Glomerular endothelial cell (primary cell): ENCODE results near the gene ZFYVE28. TPM values are rescaled to one million over a fixed set of nuclear protein-coding genes. Genes with fewer than 3 reads are reported as not detected.

Source experiments
- DNase-seq: peaks from one replicate; pipeline ENCODE4 v3.0.0-alpha.2; 2011; ENCODE audit warnings: low read depth, low spot score; ENCODE audit errors: extremely low read depth
- total RNA-seq: library from RNA; depleted of rRNA; stranded (reverse); fragments of >200 nt; gene quantifications from 2 replicates; pipeline ENCODE4 v1.2.3, GENCODE V29; 2015

Gene ZFYVE28
- total RNA-seq, 1 donor from 2014 or later: 11.3 TPM

DNA sequence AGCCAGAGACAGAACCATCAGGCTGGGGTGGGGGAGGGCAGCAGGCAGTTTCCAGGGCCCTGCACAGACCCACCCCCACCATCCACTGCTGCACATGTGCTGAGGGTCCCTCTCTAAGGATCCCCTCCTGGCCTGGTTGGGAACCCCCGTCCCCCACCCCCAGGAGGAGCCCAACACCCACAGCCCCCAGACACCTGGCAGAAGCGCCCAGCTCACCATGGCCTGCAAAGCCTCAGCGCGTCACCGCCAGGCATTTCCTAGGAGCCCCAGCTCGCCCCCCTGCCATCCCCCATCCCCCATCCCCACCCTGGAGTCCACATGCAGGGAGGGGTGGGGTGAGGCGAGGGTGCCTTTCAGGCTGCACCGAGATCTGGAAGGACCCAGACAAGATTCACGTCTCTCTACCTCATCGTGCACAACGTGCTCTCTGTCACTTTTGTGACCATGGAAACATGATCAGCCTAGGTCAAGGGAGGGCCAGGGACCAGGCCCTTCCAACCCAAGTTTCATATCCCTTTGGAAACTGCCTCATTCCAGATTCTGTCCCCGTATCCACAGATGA is 165.8 kb downstream of the ZFYVE28 start:
- DNase-seq: no peak

DNA sequence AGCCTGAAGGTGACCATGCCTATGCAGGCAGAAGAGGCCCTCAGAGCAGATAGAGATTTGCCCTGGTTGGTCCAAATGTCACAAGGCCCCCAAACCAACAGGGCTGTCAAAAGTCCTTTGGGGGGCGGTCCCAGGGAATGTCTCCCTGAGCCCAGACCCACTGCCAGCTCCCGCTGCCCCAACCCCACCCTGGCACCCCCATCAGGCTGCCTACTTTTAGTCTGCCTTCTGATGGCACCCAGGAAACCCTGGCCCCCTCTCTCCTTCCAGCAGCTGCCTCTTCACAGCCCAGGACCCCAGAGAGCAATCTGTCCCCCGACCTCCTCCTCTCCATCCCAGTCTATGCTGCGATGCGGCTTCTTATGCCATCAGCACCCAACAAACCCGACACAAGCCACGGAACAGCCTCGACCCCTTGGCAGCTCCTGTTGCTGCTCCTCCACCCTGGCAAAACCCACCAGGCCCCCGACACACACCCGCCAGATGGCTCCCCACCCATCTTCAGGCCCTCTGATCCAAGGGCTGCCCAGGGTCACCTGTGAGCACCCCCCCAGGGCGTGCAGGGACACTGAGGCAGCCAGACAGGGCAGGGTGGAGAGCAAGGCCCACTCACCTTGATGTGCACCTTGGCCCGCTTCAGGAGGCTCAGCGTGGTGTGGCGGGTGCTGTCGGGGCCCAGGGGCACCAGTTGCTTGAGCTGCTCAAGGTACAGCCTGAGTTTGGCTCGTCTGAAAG is 166.5 kb downstream of the ZFYVE28 start:
- no peak for DNase-seq

DNA sequence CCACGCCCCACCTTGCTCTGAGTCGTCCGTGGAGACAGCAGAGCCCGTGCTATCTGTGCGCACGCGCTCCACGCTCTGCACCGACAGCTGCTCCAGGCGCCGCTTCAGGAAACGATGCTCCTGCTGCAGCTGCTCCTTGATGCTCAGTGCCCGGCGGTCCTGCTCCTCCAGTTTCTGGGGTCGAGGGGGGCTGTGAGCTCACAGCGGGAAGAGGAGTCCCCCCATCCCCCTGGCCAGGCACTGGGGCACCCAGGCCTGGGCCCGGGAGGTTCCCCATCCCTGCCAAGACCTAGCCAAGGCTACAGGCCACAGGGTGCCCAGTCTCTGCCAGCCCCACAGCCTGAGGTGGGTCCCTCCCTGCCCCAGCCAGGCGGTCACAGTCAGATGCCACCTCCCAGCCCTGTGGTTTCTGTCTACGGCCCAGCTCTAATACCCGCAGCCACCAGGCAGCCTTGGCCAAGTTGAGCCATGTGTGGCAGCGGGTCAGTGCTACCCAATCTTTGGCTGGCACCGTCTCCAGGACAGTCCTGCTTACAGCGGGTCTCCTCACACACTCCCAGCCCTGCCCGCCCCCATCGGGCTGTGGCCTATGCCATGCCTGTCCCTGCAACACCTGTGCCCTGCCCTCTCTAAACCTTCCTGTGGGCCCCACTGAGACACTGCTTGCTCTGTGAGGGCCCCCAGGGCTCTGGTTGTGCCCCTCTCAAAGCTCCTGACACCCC is 167.2 kb downstream of the ZFYVE28 start:
- no peak for DNase-seq

DNA sequence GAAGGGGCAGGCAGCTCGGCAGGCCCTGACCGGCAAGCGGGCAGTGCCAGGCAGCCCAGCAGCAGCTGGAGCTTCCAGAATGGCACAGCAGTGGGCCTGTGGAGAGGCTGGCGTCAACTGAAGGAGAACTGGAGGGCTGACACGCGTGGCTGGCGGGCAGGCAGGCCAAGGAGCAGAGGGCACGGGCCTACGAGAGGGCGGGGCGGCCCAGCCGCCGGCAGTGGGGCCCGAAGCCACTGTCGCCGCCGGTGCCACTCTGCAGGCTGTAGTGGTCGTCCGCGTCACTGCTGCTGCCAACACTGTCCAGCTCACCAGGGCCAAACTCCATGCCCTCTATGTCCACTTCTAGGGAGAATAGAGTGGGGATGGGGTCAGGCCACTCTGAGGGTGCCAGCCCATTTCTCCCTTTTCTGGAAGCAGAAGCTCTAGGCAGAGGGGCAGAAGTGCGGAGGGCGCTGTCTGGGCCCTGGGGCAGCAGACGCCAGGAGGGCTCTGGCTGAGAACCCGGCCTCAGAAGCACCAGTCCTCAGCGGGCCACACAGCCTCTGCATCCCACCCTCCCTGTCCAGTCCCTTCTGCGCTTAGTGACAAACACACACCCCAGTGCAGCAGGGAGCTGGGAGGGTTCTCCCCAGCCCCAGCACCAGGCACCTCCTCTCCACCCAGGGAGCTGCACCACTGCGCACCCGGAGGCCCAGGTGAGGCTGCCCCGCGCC is 167.9 kb downstream of the ZFYVE28 start:
- DNase-seq: no peak

DNA sequence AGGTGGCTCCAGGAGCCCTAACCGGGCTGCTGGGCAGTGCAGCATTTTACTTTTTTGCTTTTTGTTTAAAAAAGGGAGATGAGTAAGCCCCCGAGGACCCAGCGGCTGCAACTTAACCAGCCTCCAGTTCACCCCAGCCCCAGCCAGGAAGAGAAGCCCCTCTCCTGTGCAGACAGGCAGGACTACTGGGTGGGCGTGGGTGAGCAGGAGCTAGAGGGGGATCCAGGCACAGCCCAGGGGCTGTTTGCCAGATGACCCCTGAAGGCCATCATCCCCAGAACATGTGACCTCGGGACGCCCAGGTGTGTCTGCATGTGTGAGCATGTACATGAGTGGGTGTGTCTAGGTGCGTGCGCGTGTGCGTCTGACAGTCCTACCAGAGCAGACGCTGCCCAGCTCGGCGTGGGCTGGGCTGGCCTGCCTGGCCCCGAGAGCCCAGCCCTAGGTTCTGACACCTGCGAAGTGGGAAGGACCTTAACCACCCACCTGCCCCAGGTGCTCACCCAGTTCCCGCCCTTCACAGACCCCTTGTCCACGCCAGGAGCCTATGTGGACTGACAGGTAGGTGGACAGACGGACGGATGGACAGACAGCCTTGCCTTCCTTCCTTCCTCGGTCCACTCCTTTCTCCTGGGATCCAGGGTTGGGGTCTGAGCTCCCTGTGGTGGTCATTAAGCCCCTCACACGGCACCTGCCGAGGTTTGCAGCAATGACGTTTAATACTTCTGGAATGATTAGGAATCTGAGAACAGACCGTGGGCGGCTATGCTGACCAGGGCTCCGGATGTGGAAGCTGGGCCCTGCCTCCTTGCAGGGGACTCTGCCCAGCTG is 168.7 kb downstream of the ZFYVE28 start:
- no peak for DNase-seq

DNA sequence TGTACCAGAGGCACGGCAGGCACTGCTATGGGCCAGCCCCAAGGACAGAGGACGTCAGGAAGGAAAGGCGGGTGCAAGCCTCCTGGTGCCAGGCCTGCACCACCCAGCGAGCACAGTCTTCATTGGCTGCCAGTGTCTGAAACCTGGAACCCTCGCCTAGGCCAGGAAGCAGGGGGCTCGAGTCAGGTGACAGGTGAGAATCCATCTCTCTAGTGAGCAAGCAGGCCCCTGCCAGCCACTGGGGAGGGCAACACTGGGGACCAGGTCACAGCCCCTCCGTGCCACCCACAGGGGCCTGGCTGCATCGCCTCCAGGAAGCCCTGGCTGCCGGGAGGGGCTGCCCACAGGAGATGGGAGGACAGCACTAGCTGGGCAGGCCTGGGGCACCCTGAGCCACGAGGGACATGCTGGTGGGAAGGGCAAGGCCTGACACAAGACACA is 169.6 kb downstream of the ZFYVE28 start:
- no peak for DNase-seq

DNA sequence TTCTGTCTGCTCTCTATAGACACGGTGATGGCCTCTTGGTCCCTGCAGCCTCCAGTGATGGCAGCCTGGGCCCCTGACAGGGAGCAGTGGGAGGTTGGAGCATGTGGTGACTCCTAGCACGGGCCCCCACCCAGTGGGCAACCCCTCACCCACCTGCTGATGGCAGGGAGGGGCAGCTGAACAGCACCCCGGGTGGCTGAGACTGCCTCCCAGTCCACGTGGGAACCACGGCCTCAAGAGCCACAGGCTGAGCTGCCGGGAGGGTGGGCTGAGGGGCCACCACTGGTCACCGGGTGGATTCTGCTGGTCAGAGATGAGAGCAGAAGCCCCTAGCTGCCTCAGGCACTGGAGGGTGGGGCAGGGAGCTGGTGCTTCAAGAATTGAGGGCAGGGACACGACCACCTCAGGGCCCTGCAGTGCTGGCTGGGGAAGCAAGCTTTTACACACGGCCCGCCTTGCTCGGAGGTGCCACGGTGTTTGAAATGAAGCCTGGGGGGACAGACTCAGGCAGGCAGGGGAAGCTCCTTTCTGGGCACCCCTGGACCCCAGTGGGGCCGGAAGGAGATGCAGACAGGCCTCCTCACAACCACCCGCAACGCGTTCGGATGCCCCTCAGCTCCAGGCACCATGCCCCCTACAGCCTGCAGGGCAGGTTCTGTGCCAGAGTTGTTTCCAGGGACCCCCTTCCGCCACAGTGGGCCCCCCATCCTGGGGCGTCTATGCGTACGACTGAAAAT is 170.2 kb downstream of the ZFYVE28 start:
- DNase-seq: no peak

DNA sequence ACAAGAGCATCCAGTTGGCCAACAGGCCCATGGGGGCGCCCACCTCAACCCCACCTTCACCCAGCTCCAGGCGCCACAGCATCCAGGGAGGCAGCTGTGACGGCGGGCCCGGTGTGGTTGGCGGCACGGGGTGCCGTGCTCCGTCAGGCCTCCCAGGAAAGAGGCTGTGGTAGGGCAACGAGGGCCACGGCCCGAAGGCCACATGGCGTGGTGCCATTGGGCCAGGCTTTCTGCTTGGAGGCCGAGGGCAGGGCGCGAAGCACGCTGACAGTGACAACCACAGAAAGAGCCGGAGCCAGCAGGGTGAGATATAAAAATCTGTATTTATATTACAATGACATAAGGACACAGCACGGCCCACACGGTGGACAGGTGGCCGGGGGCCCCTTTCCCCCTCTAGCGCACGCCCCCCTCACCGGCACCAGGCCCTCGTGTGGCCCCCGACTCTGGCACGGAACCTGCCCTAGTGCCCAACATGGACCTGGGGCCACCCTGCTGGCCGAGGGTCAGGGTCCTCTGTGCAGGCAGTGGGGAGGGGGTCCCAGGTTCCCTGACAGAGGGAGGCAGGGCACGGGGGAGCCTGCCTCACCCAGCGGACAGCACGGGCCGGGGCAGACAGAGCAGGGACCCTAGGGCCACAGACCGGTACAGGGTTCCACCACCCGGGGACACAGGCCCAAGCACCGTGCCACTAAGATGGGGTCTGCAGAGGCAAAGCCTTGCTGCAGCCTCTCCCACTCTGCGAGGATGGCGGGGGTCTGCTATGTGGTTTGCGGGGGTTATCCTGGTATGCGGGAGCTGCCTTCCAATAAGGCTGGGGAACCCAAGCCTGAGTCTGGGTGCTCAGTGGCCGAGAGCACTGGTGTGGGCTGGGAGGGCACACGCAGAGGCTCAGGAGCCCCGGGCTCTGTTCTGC is 171.1 kb downstream of the ZFYVE28 start:
- no peak for DNase-seq

DNA sequence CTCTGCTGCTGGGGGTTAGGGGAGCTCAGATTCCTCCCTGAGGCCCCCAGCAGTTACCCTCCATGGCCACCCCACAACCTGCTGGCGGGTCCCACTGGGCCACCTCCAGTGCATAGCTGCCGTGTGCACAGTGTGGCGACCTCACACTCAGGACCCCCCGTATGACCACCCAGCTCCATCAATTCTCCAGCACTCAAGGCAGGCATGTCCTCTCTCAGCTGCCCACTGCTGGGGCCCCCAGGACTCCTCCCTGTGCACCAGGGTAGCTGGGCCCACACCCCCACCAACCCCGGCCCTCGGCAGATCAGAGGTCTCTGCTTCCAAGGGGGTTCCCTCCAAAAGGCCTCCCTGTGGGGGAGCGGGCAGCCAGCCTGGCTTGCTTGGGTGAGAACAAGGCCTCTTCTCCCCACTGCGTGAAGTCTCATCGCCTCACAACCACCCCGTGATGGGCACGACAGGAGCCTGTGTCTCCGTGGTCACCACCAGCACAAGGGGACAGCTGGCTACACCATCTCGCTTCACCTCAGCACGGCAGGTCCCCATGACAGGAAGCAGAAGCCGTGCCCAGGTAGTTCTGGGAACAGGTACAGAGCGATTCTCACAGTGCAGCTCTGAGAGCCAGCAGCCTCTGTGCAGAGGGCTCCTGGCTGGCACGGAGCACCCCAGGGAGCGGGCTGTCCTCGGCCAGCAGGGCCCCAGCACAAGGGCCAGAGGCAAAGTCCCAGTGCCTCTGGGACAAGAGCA is 171.9 kb downstream of the ZFYVE28 start:
- no peak for DNase-seq

DNA sequence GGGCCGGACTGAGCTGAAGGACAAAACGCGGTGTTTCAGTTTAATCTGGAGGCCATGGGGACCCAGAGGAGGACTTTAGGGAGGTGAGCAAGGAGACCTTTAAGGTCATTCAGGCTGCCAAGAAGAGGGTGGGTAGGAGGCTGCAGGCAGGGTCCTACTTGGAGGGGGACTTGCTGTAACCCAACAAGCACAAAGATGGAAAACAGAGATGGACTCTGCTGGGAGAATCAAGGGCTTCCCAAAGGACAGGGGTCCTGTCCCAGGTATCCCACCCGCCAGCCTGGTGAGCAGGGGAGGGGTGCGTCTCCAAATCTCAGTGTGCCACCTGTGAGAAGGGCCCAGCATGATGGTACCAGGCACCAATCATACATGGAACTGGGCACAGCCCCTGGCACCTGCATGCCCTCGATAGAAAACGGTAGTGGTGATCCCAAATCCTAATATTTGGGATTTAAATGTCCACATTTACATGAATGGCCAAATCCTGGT is 172.6 kb downstream of the ZFYVE28 start:
- DNase-seq: no peak

DNA sequence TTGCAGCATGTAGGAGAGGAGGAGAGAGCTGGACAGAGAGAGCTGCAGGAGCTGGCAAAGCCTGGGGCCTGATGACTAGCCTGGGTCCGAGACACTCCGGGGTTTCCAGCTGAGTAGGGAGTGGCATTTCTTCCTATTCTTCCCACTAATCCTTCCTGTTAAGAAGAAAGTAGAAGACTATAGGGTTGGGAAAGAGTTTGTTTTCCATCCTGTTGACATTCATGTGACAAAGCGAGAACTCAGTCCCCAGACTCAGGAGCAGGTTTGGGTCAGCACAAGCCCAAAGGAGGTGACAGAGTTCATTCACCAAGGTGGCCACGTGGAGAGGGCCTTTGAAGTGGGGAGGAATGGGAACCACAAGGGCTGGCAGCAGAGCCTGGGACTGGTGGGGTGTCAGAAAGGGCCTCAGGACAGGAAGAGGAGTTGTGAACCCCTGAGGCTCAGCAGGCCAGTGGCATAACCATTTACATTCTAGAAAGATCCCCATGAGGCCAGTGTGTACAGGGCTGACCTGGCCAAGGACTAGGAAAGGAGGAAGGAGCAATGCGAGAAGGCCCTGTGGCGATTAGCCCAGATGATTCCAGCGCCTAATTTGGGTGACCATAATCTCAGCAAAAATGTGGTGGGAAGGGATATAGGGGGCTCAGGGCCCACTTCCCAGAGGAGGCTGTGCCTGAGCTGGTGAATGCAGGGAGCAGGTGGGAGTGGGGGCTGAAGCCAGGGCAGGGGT is 173.2 kb downstream of the ZFYVE28 start:
- DNase-seq: no peak

DNA sequence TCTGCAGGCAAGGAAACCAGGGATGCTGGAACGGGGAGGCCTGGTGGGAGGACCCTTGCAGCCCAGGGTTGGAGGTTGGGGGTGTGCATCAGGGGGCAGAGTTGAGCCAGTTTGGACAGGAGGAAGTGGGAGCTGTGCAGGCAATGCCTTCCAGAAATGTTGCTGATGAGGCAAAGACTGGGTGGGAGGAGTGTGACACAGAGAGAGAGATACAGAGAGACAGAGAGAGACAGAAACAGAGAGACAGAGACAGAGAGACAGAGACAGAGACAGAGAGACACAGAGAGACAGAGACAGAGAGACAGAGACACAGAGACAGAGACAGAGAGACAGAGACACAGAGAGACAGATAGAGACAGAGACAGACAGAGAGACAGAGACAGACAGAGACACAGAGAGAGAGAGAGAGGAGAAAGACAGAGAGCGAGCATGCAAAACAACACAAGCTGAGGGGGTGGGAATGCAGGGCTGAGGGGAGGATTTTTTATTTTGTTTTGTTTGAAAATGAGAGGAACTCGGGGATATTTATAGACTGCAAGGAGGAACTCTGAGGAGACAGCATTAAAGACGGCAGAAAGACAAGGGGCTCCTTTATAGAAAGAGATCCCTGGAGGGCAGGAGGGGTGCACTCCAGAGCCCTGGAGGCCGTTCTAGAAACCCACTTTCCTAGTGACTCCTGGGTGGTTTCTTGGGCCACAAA is 174.6 kb downstream of the ZFYVE28 start:
- no peak for DNase-seq

DNA sequence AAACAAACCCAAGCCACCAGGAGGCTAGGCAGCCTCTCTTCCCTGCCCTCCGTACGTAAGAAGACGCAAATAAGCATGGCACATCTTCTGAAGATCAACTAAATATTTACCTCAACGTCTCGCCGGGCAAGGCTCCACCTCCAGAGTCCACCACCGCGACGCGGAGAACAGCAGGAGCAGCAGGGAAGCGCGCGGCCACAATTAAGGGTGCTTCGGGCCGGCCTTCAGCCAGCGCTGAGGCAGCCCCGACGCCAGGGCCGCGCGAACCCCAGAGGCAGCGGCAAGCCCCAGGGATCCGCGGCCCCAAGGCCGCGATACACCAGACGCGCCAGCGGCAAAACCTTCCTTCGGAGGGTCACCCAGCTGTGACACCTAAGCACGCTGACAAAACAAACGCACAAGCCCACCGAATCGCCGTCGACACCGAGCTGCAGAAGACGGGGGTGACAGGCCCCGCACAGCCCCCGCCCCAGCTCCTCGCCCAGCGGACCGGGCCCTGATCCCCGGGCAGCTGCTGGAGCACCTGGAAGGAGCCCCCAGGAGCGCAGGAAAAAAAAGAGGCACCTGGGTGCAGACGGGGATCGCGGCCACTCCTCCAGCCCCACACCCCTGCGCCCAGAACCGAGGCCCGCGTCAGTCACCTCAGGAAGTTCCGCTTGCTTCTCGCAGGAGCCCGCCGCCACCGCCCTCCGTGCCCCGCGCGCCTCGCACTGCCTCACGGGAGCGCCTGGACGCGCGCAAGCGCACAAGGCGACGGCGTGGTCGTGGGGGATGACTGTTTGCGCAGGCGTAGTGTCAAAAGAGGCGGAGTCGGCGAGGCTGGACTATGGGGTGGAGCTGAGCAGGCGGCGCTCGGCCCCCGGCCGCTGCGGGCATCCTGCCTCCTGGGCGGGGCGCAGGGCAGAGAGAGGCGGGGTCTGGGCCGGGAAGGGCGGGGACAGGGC is 176.8 kb downstream of the ZFYVE28 start, which contains the start of the genes HAUS3 and POLN:
TSS of gene HAUS3 (minus strand) at position 712 of the 944 bp plus-strand sequence. CDS start 1,175 bp downstream, outside the sequence.
TSS of gene POLN (minus strand) at position 712 of the 944 bp plus-strand sequence. CDS start 12,890 bp downstream, outside the sequence.
- peak; percentile 78 for DNase-seq

DNA sequence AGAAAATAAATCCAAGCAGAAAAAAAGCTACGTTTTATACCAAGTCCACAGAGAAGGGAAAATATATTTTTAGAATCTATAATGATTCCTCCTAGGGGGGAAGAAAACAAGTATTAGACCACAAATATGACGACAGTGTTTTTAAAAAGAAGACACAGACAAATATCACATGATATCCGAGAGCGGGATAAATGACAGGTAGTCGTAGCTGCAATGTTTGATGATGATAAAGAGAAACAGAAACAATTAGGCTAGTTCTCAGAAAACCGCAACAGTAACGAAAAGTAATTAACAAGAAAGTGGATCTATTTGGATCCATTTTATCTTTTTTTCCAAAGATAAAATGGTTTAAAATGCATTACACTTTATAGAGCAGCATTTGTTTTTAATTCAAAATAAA is 177.4 kb downstream of the ZFYVE28 start:
- no peak for DNase-seq
